Mammary epithelial cell (primary cell): ENCODE results near the gene CDH18.

Source experiments
- EZH2 ChIP-seq: IDR thresholded peaks from 2 replicates; pipeline ENCODE4 v1.6.1; 2012; ENCODE audit warnings: low read length, inconsistent platforms, borderline replicate concordance
- TF ChIP-seq, protein P1 (sequence below), 2 donors: IDR thresholded peaks in 1 of 2; conservative IDR thresholded peaks in 1 of 2; 2 replicates each; pipeline ENCODE4 v1.5.1; 2011 to 2012; ENCODE audit warnings: inconsistent platforms in 2 of 2, low read length in 2 of 2, mild to moderate bottlenecking in 2 of 2, control low read depth in 1 of 2, low read depth in 1 of 2; ENCODE audit not compliant: insufficient read depth in 1 of 2; ENCODE audit errors: extremely low read depth in 1 of 2

GRCh38 chr5:19910136-19910535 is 77.9 kb downstream of the CDH18 start:
- TF ChIP-seq, protein P1, sequence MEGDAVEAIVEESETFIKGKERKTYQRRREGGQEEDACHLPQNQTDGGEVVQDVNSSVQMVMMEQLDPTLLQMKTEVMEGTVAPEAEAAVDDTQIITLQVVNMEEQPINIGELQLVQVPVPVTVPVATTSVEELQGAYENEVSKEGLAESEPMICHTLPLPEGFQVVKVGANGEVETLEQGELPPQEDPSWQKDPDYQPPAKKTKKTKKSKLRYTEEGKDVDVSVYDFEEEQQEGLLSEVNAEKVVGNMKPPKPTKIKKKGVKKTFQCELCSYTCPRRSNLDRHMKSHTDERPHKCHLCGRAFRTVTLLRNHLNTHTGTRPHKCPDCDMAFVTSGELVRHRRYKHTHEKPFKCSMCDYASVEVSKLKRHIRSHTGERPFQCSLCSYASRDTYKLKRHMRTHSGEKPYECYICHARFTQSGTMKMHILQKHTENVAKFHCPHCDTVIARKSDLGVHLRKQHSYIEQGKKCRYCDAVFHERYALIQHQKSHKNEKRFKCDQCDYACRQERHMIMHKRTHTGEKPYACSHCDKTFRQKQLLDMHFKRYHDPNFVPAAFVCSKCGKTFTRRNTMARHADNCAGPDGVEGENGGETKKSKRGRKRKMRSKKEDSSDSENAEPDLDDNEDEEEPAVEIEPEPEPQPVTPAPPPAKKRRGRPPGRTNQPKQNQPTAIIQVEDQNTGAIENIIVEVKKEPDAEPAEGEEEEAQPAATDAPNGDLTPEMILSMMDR (conservative IDR thresholded peaks at IDR 0.05 in 1 of 2, IDR thresholded peaks at IDR 0.05 in 1 of 2; ENCODE audit: extremely low read depth in 1 of 2, insufficient read depth in 1 of 2, low read depth in 1 of 2, low read length in 2 of 2): no peak
- TF ChIP-seq EZH2: no peak
